ENCODE results near the gene FAM118B.
"Not testable (repeated sequence)": the region's sequence is repeated elsewhere in the genome, so short reads cannot be mapped to it uniquely, and the experiment has no call there.

Gene FAM118B

DNA sequence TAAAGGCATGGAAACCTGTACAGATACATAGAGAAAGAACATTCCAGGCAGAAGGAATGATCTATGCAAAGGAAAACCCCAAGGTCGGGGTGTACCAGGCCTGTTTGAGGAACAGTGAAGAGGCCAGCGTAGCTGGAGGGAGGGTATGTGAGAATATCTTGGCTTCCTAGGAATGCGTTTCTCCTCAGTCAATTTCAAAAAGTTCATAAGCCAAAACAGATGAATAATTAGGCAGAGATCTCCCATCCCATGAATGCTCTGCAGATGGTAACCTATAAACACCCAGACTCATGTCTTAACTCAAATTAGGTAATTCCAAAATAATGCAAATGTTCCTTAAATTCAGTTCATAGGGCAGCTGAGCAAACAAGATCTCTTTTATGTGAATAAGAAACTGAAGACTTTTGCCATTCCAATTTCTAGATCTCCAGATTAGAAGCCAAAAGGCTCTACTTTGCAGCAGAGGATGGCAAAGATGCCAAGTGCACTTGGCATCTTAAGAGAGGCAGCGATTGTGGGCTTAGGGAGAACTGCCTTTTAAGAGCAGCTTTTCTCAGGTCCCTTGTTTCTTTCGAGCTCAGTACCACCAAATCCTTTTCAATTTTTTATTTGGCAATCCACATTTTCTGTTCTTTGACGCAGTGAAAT is 13.2 kb downstream of the FAM118B start:
- DNase-seq = no peak

DNA sequence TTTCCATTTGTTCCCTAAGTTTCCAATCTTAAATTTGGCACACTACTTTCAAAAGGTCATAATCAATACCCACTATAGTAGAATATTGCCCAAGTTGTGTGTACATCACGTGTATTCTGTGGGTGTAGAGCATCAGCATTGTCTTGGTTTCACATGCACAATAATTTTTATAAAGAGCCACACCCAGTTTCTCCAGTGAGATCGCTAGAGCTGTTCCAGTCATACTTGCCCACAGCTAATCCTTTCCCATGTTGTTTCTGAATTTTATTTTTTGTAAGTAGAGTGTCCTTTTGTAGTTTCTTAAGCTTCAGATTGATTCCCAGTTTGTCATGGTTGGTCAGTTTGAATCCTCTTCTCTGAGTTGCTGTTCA is 13.7 kb downstream of the FAM118B start:
- DNase-seq = no peak

DNA sequence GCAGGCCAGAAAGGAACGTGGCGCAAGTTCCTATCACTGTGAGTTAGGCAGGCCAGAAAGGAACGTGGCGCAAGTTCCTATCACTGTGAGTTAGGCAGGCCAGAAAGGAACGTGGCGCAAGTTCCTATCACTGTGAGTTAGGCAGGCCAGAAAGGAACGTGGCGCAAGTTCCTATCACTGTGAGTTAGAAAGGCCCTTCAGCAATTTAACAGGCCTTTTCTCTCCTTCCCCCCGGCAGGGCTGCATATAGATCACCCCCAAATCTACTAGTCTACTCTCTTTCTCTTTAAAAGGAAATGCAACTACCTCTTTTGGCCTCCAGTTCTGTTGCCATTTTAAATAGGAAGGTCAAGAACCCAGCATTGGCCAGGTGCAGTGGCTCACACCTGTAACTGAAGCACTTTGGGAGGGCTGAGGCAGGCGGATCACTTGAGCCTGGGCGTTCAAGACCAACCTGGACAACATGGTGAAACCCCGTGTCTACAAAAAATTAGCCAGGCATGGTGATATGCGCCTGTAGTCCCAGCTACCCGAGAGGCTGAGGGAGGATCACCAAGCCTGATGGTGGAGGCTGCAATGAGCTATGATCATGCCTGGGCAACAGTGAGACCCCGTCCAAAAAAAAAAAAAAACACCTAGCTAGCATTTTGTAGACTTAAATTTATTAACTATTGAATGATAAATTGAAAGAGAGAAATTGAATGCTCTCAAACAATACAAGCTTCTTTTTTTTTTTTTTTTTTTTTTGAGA is 14.9 kb downstream of the FAM118B start:
- DNase-seq = no peak

DNA sequence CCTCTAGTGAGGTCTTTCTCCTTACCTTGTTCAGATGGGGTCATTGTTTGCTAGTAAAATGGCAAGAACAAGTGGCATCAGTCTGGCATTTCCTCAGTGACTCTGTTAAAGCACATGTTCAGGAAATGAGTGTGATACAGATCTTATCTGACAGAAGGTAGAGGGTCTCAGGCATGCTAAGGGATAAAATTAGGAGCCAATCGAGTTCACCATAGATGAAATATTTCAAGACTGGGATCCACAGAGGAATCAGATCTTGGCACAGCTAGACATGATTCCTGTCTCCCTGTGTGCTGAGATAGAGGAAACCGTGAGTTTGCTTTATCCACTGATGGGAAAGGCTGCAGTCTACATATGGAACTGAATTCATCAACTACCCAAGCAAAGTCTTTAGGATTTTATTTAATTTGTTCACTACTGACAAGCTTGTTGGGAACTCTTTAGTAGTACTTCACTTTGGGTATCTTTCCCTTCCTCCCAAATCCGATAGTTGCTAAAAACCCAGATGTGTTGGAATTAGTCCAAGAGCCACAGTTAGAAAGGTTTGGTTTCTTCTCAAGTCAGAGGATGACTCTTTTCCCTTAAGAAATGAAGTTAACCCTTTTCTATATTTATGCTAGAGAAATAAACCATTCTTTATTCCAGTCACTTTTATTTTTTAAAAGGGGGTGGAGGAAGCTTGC is 18.4 kb downstream of the FAM118B start:
- DNase-seq = no peak

DNA sequence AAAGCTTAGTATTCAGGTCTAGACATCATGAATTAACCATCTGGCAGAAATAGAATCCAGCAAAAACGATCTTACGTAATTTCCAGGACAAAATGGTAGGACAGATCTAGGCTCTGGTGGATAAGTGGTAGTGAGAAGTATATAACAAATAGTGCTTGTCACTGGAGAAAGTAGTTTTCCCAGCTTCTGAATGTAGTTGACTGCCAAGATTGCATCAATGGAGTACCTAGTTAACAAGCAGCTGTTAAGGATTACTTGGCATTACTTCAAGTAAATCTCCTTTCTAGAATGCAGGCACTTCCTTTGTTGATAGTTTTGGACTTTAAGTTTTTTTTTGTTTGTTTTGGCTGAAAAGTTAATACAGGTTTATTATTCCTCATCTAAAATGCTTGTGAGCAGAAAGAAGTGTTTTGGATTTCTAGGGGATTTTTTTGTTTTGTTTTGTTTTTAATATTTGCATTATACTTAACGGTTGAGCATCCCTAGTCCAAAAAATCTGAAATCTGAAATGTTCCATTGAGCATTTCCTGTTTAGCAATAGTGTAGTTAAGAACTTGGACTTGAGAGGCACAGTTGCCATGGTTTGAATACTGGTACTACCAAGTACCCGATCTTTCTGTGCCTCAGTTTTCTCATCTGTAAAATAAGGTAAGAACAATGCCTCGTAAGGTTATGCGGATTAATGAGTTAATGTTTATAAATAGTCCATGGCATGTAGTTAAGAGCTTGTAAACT is 20.3 kb downstream of the FAM118B start:
- no peak for DNase-seq

DNA sequence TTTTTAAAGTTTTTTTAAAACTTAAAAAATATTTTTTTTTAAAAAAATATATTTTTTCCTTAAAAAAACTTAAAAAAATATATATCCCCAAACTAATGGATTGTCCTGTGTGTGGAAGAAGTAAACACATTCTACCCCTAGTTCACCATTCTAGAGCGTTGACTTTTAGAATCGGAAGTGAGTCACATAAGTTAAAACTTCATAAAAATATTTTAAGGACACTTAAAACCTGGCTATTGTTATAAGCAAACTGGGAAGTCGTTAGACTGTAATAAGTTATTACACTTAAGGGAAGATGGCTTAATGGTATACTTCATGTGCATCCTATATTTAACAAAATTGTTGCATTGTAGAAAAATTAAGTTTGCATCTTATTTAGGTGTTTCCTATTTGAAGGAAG is 21.1 kb downstream of the FAM118B start:
- DNase-seq = no peak

DNA sequence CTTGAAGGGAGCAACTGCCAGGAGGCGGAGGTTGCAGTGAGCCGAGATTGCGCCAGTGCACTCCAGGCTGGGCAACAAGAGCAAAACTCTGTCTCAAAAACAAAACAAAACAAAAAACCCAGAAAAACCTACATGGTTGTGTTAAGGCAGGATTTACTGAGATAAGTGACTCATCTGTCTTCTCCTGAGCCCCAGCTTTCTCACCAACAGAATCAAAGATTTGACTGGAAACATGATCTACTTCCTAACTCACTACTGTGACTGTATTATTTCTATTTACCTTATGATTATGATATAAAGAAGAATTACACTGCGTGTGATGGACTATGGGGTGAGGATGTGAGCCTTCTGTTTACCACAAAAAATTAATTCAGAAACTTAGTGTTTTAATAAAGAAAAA is 21.8 kb downstream of the FAM118B start:
- DNase-seq = no peak

DNA sequence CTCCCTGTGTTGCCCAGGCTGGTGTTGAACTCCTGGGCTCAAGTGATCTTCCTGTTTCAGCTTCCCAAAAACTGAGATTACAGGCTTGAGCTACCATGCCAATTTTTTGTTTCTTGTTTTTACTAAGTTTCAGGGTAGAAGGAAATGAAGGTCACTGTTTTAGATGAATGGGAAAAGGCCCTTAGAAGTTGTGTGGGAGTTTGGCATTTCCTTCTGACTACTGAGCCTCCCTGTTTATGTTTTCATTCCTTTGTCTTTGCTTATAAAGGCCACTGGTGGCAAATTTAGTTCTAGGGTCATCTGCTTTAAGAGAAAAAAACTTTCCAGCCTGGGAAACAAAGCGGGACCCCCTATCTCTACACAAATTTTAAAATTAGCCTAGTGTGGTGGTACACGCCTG is 35.1 kb downstream of the FAM118B start:
- DNase-seq = no peak

DNA sequence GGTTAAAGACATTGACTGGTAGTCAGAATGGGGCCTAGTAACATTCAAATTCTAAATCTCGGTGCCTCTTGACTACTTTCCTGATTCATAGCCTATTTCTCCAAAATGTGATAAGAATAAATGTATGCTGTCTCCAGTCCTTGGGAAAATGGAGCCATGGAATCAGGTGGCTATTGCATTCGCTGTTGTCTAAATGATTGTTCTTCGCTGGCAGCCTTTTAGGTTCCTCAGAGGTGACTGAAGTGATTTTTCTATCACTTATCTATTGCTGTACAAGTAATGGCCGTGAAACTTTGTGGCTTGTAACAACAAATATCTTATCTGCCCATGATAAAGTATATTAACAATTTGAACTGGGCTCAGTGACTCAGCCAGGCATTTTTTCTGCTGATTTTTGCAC is 41.7 kb downstream of the FAM118B start:
- DNase-seq = no peak

DNA sequence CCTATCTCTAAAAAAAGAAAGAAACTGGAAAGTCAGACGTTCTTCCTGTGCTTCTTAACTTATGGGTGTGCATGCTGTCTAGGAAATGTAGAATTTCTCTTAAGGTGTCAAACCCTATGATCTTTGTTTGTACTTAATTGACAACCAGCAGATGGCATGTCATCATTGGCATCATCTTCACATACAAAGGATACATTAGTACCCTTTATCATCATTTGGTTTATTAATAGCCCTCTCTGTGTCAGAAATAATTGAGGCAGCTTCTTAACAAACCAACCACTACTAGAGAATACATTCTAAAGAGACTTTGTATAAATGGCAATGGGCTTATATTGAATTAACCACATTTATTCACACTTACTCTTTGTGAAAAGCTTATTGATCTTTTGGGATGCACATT is 43.2 kb downstream of the FAM118B start:
- DNase-seq = no peak

DNA sequence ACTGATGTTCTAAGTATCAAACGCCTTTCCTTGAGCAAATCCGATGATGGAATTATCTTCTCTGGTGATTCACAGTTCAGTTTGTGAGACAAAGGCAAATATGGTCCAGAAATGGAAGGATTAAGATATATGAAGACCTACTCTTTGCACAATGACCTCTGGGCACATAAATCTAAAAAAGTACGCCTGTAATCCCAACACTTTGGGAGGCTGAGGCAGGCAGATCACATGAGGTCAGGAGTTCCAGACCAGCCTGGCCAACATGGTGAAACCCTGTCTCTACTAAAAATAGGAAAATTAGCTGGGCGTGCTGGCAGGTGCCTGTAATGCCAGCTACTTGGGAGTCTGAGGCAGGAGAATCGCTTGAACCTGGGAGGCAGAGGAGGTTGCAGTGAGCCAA is 43.9 kb downstream of the FAM118B start:
- DNase-seq = not testable (repeated sequence)

DNA sequence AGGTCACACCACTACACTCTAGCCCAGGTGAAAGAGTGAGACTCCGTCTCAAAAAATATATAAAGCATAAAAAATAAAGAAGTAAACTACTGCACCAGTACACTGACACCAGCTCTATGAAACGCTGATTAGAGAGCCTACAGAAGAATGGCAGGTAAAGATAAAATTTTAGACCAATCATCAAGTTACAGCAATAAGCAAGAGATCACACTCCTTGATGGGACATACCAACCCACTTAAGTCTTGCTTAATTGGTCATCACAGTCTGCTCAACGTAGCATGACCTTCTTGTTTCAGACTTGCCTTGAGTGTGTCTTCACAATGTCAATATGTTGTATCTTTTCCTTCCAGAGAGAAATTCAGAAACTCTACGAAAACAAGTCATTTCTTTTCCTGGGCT is 44.6 kb downstream of the FAM118B start:
- DNase-seq = no peak

DNA sequence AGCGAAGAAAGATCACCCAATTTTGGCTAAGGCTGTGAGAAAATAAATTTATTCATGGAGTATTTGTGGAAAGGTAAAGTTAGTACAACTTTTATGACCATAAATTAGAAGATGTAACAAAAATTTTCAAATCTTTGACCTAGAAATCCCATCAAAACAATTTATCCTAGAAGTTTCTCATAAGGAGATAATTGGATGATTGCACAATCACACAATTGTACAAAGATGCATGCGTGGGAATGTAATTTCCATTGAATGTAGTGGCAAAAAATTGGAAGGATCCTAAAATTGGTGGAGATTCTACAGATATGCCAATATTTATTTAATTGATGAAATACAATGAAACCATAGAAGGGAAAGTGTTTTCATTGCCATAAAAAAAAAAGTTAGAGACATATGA is 45.6 kb downstream of the FAM118B start:
- DNase-seq = no peak

DNA sequence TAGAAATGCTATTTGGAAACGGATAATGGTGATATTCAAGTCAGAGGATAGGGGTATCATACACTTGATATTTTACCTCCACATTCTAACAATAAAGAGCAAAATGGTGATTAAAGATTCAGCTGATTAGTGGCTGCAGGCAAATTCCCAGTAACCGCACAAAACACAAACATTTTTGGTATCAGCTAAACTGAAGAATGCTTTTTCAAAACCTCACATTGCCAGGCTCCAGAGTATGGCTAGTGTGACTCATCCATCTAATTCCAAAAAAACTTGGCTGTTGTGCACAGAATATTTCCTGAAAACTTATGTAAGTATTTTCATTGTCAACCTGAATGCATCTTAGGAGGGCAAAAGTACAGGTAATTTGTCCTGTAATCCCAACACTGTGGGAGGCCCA is 46.2 kb downstream of the FAM118B start:
- DNase-seq = no peak

DNA sequence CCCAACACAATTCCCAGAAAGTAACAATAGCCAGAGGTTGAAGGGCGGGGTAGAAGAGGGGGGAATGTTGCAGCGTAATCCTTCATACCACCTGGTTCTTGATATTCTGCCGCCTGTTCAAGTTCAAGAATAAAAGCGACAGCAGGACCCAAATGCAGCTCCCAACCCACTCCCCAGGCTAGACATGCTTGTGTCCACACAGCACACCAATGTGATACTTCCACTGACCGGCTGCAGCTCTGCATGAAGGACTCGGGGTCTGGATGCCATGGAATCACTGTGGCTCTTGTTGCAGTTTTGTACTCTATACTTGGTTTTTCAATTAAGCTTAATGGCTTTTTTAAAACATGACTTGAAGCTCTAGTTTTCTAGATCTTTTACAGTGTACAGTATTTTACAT is 50.6 kb downstream of the FAM118B start:
- DNase-seq = no peak

DNA sequence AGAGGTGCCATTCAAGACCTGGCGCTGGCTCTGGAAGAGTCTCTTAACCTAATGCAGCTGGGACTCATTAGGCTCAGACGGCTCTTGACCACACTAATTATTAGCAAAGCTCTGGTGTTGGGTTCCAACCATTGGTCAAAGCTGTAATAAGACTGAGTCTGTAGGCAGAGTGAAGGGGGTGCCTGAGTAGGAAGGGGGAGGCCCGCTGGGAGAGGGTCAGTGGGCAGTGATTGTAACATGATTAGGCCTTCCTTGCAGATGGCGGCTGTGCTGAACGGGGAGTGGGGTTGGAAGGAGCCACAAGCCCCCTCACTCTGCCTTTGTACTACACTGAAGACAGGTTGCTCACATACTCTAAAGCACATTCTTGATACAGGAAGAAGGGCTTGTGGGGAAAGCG is 51.9 kb downstream of the FAM118B start:
- DNase-seq = no peak

DNA sequence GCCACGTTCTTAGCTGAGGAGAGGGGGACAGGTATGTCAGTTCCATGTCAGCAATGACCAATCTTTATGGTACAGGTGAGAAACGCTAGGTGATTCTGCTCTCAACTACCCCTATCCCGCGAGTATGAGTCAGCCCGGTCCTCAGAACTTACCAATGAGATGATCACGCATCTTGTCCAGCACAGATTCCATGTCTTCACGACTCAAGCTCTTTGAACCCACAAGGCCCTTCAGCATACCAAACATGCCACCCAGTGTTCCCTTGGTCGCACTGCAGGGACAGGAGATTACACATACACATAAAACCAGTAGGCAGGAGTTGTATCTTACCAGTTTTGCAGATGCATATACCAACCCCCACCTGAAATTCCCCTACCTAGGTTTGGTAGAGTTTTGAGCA is 54.2 kb downstream of the FAM118B start:
- no peak for DNase-seq

DNA sequence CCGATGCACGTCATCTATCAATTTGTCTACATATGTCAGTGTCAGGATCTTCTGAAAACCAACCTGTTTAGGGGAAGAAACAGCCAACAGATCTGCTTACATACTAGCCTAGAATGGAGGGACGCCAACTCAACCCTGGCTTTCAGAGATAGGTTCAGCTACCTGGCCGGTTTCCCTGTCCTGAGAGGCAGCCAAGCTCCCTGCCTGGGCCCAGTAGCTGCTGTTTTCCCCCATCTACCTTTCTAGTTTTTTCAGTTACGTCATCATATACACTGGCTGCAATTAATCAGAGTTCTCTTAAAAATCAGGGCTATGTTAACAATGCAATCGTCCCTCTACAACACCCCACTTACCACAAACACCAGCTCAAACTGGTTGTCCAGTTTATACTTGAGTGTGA is 56.1 kb downstream of the FAM118B start:
- no peak for DNase-seq

DNA sequence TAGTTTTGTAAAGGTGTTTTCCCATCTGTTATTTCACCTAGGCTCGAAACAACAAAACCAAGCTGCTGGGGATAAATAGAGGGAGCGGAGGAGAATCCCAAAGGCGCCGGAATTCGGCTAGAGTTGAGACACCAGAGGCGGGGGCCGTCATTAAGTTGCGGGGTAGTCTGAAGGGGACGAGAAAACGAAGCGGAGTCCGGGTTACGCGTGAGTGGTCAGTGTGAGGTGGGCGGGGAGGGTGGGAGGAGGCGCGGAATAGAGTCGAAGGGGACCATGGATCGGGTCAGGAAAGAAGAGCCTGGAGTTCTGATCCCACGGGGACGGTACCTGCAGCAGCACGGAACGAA is 56.8 kb downstream of the FAM118B start:
- DNase-seq = no peak

DNA sequence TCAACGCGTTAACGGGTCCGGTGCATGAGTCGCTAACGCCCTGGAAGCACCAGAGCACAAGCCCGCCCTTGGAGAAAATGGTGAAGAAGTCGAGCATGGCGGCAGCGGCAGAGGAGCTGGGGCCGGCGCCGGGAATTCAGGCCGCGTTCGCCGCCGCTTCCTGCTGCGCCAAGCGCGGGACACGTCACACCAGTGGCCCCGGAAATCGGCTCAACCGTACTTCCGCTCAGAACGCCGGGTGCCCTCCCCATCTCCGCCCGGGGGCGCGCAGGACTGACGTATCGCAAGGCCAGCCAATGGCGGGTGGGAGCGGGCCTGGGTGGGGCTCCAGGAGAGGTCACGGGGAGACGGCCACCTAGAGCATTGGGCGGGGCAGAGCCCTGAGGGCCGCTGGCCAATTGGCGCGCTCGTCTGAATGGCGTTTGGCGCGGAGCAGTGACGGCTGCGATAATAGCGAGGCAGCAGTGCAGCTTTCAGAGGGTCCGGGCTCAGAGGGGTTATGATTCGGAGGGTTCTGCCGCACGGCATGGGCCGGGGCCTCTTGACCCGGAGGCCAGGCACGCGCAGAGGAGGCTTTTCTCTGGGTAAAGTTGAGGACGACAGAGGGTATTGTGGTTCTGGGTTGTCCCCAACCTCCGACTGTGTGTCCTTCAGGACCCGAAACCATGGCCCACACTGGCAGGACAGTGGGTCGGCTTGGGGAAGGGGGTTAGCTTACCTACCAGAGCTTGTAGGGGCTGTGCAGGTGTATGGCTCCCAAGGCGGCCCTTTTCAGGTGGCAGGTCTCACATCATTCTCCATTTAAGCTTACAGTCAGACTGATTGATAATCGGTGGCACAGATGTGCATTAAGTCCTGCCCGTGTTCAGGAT is 57.4 kb downstream of the FAM118B start, which contains the start of the genes FOXRED1 and SRPRA:
FOXRED1 (plus strand) TSS at position 447 of the 872 bp plus-strand sequence; CDS start at position 500, 53 bp downstream.
SRPRA (minus strand) TSS at position 188 of the 872 bp plus-strand sequence; CDS start at position 97, 91 bp downstream.
- peak; percentile 99 for DNase-seq

DNA sequence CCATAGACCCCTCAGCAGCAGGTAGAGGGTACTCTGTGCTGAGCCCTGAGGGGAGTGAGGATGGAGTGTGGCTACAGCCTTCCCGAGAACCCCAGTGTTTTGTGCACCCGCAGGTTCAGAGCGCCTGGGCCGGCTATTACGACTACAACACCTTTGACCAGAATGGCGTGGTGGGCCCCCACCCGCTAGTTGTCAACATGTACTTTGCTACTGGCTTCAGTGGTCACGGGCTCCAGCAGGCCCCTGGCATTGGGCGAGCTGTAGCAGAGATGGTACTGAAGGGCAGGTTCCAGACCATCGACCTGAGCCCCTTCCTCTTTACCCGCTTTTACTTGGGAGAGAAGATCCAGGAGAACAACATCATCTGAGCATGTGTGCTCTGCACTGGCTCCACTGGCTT is 65.7 kb downstream of the FAM118B start:
- no peak for DNase-seq

DNA sequence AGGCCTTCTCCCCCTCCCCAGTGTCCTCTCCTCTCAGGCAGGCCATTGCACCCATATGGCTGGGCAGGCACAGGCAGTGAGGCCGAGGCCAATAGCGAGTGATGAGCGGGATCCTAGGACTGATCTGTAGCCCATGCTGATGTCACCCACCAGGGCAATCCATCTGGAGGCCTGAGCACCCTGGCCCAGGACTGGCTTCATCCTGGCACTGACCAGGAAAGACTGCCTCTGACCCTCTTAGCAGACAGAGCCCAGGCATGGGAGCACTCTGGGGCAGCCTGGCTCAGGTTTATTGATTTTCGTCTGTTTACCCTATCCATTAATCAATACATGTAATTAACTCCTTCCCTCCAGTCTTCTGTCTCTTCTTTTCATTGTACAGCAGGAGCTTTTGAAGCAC is 66.2 kb downstream of the FAM118B start:
- no peak for DNase-seq

DNA sequence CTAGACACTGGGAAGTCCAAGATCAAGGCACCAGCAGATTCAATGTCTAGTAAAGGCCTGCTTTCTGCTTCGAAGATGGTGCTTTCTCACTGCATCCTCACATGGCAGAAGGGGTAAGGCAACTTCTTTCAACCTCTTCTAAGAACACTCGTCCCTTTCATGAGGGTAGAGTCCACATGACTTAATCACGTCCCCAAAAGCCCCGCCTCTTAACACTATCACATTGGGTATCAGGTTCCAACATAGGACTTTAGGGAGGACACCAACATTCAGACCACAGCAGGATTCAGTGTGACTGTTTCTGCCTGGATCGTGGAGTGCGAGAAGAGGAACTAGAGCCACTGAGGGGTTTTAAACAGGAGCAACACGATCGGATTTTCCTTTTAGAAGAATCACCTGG is 67.6 kb downstream of the FAM118B start:
- DNase-seq = no peak
